ENCODE data around the gene VAV2.

DNA sequence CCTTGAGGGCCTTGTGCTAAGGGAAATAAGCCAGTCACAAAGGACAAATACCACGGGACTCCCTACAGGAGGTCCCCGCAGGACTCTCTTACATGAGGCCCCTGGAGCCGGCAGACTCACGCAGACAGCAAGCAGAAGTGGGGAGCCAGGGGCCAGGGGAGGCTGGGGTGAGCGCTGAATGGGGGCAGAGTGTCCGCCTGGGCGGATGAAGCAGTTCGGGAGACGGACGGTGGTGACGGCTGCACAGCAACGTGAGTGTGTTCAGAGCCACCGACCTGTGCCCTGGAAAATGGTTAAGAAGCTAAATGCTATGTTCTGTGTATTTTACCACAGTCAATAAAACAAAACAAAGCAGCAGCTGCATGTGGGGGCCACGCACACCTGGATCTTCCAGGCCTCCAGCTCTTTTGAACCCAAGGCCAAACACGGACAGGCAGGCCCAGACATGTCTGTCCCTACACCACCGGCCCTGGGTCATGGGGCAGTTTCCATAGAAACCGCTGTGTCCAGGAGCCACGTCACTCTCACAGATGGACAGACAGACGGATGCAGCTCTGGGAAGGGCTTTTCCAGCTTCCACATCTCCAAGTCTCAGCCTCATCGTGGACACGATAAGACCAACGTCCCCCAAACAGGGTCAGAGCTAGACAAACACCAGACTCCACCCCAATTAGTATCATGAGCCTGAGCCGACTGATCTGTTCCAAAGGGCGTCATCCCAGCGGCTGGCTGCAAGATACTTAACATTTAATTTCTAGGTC, 103.9 kb downstream of the VAV2 start:
- TF ChIP-seq, protein P1, sequence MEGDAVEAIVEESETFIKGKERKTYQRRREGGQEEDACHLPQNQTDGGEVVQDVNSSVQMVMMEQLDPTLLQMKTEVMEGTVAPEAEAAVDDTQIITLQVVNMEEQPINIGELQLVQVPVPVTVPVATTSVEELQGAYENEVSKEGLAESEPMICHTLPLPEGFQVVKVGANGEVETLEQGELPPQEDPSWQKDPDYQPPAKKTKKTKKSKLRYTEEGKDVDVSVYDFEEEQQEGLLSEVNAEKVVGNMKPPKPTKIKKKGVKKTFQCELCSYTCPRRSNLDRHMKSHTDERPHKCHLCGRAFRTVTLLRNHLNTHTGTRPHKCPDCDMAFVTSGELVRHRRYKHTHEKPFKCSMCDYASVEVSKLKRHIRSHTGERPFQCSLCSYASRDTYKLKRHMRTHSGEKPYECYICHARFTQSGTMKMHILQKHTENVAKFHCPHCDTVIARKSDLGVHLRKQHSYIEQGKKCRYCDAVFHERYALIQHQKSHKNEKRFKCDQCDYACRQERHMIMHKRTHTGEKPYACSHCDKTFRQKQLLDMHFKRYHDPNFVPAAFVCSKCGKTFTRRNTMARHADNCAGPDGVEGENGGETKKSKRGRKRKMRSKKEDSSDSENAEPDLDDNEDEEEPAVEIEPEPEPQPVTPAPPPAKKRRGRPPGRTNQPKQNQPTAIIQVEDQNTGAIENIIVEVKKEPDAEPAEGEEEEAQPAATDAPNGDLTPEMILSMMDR (conservative IDR thresholded peaks at IDR 0.05), result no peak
- no peak for TF ChIP-seq ZFX (IDR thresholded peaks at IDR 0.05)

Data from C4-2B (cell line).